Measurements from ENCODE around the gene GPR87.

DNA sequence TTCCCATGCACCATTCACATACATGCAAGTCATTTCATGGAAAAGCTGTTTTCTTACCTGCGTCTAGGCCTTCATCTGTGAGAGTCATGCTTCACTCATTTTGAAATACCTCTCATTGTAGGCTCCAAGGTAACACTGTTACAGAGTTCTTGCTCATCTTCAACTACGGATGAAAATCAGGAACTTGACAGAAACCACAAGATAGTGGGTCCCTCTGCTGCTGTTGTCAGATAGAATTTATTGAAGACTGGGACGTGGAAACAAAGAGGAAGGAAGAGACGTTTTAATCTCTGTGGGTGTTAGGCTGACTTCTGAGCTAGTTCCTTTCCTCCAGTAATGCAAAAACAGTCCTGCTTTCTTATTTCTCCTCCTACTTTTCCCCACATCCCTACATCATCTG, 38.4 kb downstream of the GPR87 start, which contains the start of gene P2RY14:
- no peak for TF ChIP-seq ARNT (IDR thresholded peaks at IDR 0.05)
- TF ChIP-seq BHLHE40 (IDR thresholded peaks at IDR 0.05; ENCODE audit: borderline replicate concordance), result no peak
- no peak for TF ChIP-seq HDGF (IDR thresholded peaks at IDR 0.05; ENCODE audit: borderline replicate concordance)
